DMS114 treated with DMSO at 0.1 percent for 48 hours (cell line): Measurements from ENCODE around the gene TBX15.

ENCODE experiments used
- DNase-seq: peaks from one replicate; lab custom pipeline; 2025; ENCODE audit not compliant: unreplicated experiment; lab: John Stamatoyannopoulos, UW

TBX15 gene

GRCh38 chr1:119002028-119002686 lies 14.0 kb upstream of the TBX15 start:
- no peak for DNase-seq

DNA sequence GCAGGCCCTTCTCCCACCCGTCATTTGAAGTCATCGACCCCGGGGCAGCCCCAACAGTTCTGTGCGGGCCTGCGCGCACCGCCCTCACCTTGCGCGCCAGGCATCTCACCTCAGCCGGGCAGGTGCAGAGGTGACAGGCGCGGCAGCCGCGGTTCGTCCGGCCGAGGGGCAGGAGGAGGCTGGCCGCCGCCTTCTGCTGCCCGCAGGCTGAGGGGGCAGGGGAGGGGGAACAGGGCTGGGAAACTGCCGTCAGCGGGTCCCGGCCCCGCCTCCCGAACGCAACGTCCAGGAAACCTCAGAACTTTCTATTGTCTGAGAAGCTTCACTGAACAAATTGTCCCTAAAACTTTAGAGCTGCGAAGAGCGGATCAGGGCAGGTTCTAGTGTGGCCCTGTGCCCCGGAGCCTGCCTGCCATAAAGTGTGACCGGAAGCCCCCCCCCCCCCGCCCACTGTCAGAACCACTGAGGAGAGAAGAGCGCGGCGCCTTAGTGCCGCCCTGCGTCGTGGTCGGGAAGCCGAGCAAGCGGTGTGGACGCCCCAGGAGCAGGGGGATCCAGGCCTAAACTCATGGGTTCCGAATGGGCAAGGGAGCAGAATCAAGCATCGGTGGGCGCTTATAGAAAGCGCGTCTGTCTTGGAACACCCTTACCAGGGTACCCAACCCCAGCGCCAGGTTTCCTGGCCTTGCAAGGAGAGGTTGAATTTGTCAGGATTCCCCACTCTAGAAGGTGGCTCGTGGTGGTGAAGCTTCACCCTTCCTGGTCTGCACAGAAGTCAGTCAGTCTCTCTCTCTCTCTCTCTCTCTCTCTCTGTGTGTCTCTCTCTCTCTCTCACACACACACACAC lies 13.3 kb upstream of the TBX15 start:
- no peak for DNase-seq

GRCh38 chr1:119000371-119001180 lies 12.4 kb upstream of the TBX15 start:
- DNase-seq: no peak

GRCh38 chr1:118999348-119000071 lies 11.4 kb upstream of the TBX15 start:
- DNase-seq: no peak

- DNase-seq: no peak
Observed at GRCh38 chr1:118998171-118998570, 10.0 kb upstream of the TBX15 start.

DNA sequence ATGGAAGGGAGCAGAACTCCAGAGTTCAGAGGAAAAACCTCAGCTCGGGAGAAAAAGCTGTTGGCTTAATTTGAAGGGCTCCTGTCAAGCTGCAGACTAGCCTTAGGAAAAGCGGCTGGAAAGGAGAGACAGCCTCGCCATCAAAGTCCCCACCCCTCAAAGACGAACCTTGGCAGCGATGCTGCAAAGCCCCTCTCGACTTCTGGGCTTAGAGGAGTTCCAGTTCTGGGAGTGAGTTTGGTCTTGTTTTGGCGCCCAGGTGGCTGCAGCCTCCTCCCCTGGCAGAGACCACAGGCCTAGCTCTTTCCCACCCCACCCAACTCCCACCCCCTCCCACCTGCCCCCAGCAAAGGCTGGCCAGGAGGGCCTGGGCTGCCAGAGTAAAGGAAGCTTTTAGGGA lies 9.1 kb upstream of the TBX15 start:
- DNase-seq: no peak

GRCh38 chr1:118995312-118996016 lies 7.3 kb upstream of the TBX15 start:
- DNase-seq: no peak

GRCh38 chr1:118993700-118994026 lies 5.5 kb upstream of the TBX15 start:
- no peak for DNase-seq

DNA sequence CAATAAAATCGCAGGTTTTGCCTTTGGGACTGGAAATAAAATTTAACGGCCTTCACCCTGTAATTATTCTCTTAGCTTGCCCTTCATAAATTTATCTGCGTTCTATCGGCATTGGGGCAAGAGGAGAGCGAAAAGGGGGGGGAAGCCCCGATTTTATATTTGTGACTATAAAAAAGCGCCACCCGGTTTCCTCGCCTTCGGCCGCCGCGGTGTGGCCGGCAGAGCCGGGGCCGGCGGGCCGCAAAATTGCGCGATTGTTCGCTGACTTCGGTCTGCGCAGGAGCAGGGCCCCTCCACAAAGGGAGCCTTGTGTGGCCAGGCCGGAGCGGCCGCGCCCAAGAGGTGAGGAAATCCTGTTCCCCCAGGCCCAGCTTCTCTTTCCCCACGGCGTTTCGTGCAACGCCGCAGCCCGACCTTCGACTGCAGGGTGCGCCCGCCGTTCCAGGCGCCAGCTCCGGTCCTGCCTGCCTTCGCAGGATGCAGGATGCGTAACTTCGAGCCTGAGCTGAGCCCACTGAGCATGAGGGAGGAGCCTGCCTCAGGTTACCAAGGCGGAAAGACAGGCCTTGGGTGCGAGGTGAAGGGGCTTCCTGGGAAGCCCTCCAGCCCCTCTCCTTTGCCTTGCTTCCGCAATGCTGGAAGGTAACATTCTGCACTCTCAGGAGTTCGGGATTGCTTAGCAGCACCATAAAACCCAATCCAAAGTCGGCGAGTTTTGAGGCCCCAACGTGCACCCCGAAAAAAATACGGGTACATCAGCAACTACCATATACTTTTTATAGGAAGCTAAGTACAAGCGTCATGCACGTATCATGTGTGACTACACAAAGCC lies 4.9 kb upstream of the TBX15 start:
- no peak for DNase-seq

- no peak for DNase-seq
Observed at GRCh38 chr1:118992237-118992825, 4.2 kb upstream of the TBX15 start.

- DNase-seq: no peak
Observed at GRCh38 chr1:118991448-118991847, 3.3 kb upstream of the TBX15 start.

GRCh38 chr1:118990513-118991152 lies 2.5 kb upstream of the TBX15 start:
- DNase-seq: no peak

- DNase-seq: no peak
Observed at GRCh38 chr1:118989878-118990378, 1.8 kb upstream of the TBX15 start.

- DNase-seq: no peak
Observed at GRCh38 chr1:118989006-118989815, 1.1 kb upstream of the TBX15 start.

GRCh38 chr1:118987468-118988185 lies 516 bp downstream of the TBX15 start:
- peak; percentile 42 for DNase-seq

DNA sequence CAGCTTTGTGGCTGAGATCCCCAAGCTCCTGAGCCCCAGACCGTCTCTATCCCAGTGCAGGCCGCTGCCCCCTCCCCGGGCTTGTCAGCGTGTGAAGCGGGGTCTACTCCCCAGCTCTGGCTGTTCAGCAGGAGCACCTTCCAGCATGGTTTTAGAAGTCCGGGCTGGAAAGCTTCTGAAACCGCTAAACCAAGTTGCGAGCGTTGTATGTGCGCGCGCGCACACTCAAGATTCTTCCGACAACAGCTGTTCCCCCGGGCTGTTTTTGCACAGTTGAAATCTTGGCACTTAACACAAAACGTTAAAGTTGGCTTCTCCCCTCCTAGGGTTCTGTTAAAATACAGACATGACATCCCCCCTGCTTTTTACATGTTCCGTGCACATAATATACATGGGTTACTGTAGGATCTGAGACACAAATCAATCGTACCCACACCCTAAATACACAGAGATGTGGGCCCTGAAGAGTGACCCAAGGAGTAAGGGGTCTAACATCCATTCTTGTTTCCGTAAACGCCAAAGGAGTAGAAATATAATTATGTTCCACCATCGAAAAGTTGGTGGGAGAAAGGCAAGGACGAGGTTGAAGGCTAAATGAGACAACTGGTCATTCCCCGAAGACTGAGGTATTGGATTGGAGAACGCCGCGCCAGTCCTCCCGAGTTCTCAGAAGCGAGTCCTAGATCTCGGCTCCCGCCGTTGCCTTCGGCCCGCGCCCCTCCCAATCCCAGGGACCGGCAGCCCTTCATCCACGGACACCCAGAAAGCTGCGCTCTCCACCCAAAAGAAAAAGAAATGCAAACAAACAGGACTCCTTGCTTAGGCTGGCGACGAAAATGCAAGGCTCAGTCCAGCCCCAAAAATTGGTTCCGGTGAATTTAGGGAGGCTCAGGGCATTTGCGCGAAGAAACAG lies 1.3 kb downstream of the TBX15 start:
- DNase-seq: no peak
